ENCODE measurements around the gene NR2C2.

GRCh38 chr3:14925729-14926591 is 21.4 kb upstream of the NR2C2 start:
- no peak for TF ChIP-seq POLR2A (IDR thresholded peaks at IDR 0.05)
- TF ChIP-seq CTCF (IDR thresholded peaks at IDR 0.05): peak; percentile 7 to 34
- TF ChIP-seq POLR2AphosphoS5 (IDR thresholded peaks at IDR 0.05): no peak
